ENCODE data around the gene DCAF11.

GRCh38 chr14:24146978-24147760, 32.6 kb downstream of the DCAF11 start, which contains the start of gene RNF31:
- no peak for TF ChIP-seq CTCF (IDR thresholded peaks at IDR 0.05)
- no peak for TF ChIP-seq EP300 (IDR thresholded peaks at IDR 0.05)
